HG03175 (cell line): ENCODE measurements around the gene PIGA.

Source experiments
- ATAC-seq: cut with Tn5 transposase; IDR thresholded peaks from one replicate; pipeline ENCODE4 v1.9.1; 2021; ENCODE audit warnings: mild to moderate bottlenecking, moderate library complexity; ENCODE audit not compliant: unreplicated experiment

The PIGA gene

GRCh38 chrX:15335135-15336022 lies at the start of gene PIGA:
Gene PIGA (minus strand): TSS chrX:15335523. CDS start chrX:15331930, 3,593 bp downstream.
- ATAC-seq = peak; percentile 100

GRCh38 chrX:15384304-15384703 lies 49.0 kb upstream of the PIGA start, which contains the start of gene VEGFD:
Gene VEGFD (minus strand): TSS chrX:15384413. CDS start chrX:15383946, 467 bp downstream.
- no peak for ATAC-seq

- no peak for ATAC-seq
Measured at GRCh38 chrX:15382813-15383212, 47.5 kb upstream of the PIGA start.

- ATAC-seq = no peak
Measured at GRCh38 chrX:15376956-15377355, 41.6 kb upstream of the PIGA start.

GRCh38 chrX:15373976-15374375 lies 38.7 kb upstream of the PIGA start:
- ATAC-seq = no peak

GRCh38 chrX:15366506-15367352 lies 31.4 kb upstream of the PIGA start:
- no peak for ATAC-seq

- ATAC-seq = no peak
Measured at GRCh38 chrX:15359701-15360100, 24.4 kb upstream of the PIGA start.

- ATAC-seq = peak; percentile 42
Measured at GRCh38 chrX:15358533-15358932, 23.2 kb upstream of the PIGA start.

- ATAC-seq = no peak
Measured at GRCh38 chrX:15356444-15356843, 21.1 kb upstream of the PIGA start.

- no peak for ATAC-seq
Measured at GRCh38 chrX:15350329-15350996, 15.1 kb upstream of the PIGA start.

- peak; percentile 50 for ATAC-seq
Measured at GRCh38 chrX:15349046-15349445, 13.7 kb upstream of the PIGA start.

GRCh38 chrX:15345976-15346375 lies 10.7 kb upstream of the PIGA start:
- no peak for ATAC-seq

- ATAC-seq = no peak
Measured at GRCh38 chrX:15344106-15344505, 8.8 kb upstream of the PIGA start.

- no peak for ATAC-seq
Measured at GRCh38 chrX:15343075-15343476, 7.8 kb upstream of the PIGA start.

- no peak for ATAC-seq
Measured at GRCh38 chrX:15340867-15341266, 5.5 kb upstream of the PIGA start.

- ATAC-seq = no peak
Measured at GRCh38 chrX:15336023-15336413, 695 bp upstream of the PIGA start.

- no peak for ATAC-seq
Measured at GRCh38 chrX:15334561-15334960, 762 bp downstream of the PIGA start.

GRCh38 chrX:15328821-15329220 lies 6.5 kb downstream of the PIGA start:
- no peak for ATAC-seq

- ATAC-seq = no peak
Measured at GRCh38 chrX:15328131-15328530, 7.2 kb downstream of the PIGA start.

GRCh38 chrX:15322472-15322871 lies 12.9 kb downstream of the PIGA start:
- ATAC-seq = no peak

- no peak for ATAC-seq
Measured at GRCh38 chrX:15322072-15322471, 13.3 kb downstream of the PIGA start.
